Body of pancreas (tissue), 4 donors: ENCODE results near the gene TMA16. TPM values are rescaled to one million over a fixed set of nuclear protein-coding genes. Genes with fewer than 3 reads are reported as not detected.

Experiments
- ATAC-seq: fragments of 150-250 bp; one replicate; pipeline ENCODE4 v1.9.1; 2016
- DNase-seq, 4 donors: peaks; one replicate each; pipeline ENCODE4 v3.0.0-alpha.2; 2019
- H3K27ac ChIP-seq, 4 donors: fragments of 200-600 bp; sonication (generic); 1 replicate in 3 of 4; 2 replicates in 1 of 4; pipeline versions ENCODE4 v1.5.1 to v1.6.1; 2016 to 2019; ENCODE audit warnings: mild to moderate bottlenecking in 1 of 4, mixed read lengths in 1 of 4, moderate library complexity in 1 of 4
- H3K27me3 ChIP-seq, 2 donors: fragments of 200-600 bp; sonication (generic); one replicate each; pipeline ENCODE4 v1.6.0; 2016; ENCODE audit warnings: mild to moderate bottlenecking in 1 of 2
- H3K36me3 ChIP-seq, 2 donors: fragments of 200-600 bp; sonication (generic); replicated peaks in 1 of 2; 2 replicates each; pipeline ENCODE4 v1.5.1; 2016; ENCODE audit warnings: low read depth in 2 of 2; ENCODE audit not compliant: insufficient read depth in 1 of 2
- H3K4me1 ChIP-seq: fragments of 200-600 bp; sonication (generic); one replicate; pipeline ENCODE4 v1.6.0; 2016
- H3K4me3 ChIP-seq, 2 donors: fragments of 200-600 bp; sonication (generic); 1 replicate in 1 of 2; 2 replicates in 1 of 2; pipeline ENCODE4 v1.5.1; 2016 to 2019
- H3K9me3 ChIP-seq, 3 donors: fragments of 200-600 bp; sonication (generic); 1 replicate in 2 of 3; 2 replicates in 1 of 3; pipeline ENCODE4 v1.5.1; 2016
- POLR2A ChIP-seq, 3 donors: fragments of 450-650 bp; IDR thresholded peaks; one replicate each; pipeline ENCODE4 v1.6.1; 2016; ENCODE audit warnings: antibody characterized with exemption in 3 of 3, mild to moderate bottlenecking in 2 of 3
- WGBS, 2 donors: methylation state at CpG; one replicate each; pipeline ENCODE4 v1.1.5; 2017; 5-methylcytosine and 5-hydroxymethylcytosine counted together
- intact Hi-C: fragments of 100-400 bp; cut with DNase I; formaldehyde crosslinking; loops from one replicate; pipeline ENCODE4 v1.15.1; 2023
- total RNA-seq, 2 donors: library from RNA; depleted of rRNA; stranded (reverse); fragments of >200 nt; gene quantifications; one replicate each; pipeline ENCODE4 v1.1.0, GENCODE V29; 2016
- TF ChIP-seq, protein P1 (sequence below), 7 experiments: fragments of 450-650 bp in 4 of 7; fragments of 200-600 bp in 3 of 7; sonication (generic) in 3 of 7; IDR thresholded peaks; one replicate each; pipeline ENCODE4 v1.5.1; 2016 to 2019; ENCODE audit warnings: antibody characterized with exemption in 7 of 7

Gene TMA16
- total RNA-seq, 2 donors from 2014 or later, result 17.5 to 19.2 TPM

DNA sequence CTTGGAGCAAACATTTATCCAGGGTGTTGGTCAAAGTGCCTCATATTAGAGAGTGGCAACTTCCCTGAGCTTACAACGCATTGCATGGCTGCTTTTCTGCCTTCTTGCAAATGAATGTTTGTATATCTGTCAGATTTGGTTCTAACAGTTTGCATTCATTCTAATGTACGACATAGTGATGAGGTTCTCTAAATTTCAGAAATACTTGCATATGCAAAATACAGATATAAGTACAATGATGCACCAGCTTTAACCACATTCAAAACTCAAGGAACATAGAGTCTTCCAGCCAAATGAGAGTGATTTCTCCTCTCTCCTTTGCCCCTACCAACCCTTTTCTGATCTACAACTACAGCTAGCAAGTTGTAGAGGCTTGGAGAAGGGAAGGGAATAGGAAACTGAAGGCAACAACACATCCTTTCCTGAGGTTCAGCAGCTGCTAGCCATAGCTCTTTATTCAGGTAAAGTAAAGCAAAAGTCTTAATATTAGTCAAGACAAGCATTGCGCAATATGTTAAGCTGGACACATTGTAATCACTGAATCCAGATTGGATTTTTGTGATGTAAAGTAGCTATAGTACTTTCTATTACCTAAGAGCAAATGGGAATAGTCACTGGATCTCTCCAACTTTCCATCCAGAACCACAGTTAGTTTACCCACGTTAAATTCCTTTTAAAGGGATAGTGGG is 27.3 kb upstream of the TMA16 start:
- DNase-seq (no peak), ATAC-seq (no peak)
- intact Hi-C loops, result no loop called here
- Histone ChIP-seq H3K4me3 (no peak overlapping the region), H3K27ac (no peak overlapping the region), H3K27me3 (no peaks in the 10 kb centered on the region), H3K4me1 (no peaks in the 10 kb centered on the region), H3K9me3 (no peaks in the 10 kb centered on the region), H3K36me3 (no peaks in the 10 kb centered on the region)
- WGBS, 2 donors, result 73% methylated on average over 4 of the region's 4 CpGs
- TF ChIP-seq, protein P1, sequence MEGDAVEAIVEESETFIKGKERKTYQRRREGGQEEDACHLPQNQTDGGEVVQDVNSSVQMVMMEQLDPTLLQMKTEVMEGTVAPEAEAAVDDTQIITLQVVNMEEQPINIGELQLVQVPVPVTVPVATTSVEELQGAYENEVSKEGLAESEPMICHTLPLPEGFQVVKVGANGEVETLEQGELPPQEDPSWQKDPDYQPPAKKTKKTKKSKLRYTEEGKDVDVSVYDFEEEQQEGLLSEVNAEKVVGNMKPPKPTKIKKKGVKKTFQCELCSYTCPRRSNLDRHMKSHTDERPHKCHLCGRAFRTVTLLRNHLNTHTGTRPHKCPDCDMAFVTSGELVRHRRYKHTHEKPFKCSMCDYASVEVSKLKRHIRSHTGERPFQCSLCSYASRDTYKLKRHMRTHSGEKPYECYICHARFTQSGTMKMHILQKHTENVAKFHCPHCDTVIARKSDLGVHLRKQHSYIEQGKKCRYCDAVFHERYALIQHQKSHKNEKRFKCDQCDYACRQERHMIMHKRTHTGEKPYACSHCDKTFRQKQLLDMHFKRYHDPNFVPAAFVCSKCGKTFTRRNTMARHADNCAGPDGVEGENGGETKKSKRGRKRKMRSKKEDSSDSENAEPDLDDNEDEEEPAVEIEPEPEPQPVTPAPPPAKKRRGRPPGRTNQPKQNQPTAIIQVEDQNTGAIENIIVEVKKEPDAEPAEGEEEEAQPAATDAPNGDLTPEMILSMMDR (IDR thresholded peaks at IDR 0.05), result no peak
- no peak for TF ChIP-seq POLR2A (IDR thresholded peaks at IDR 0.05)

DNA sequence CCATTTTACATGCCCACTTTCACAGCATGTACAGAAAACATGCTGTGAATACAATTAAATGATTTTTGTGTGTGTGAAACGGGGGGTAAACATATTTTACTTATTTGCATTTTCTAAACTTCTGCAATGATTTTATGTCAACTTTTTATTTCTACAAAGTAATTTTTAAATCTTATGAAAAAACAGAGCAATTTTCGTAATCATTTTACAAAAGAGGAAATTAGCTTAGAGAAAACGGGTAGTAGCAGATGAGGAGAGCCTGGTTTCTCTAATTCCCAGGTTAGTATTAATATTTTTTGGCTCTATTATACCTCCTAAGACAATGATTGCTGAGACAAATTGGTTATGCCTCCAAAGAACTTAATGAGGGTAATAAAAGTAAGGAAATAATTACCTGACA is 24.1 kb upstream of the TMA16 start:
- no peak for DNase-seq
- TF ChIP-seq, protein P1 (IDR thresholded peaks at IDR 0.05), result no peak
- TF ChIP-seq POLR2A (IDR thresholded peaks at IDR 0.05), result no peak
- H3K4me3 ChIP-seq, result no peak overlapping the region
- 21 to 24% methylated on average over 3 of the region's 3 CpGs for WGBS, 2 donors
- H3K36me3 ChIP-seq, result no peaks in the 10 kb centered on the region
- intact Hi-C loops, result no loop called here
- no peaks in the 10 kb centered on the region for H3K27me3 ChIP-seq
- ATAC-seq, result no peak
- H3K4me1 ChIP-seq, result no peaks in the 10 kb centered on the region
- no peaks in the 10 kb centered on the region for H3K9me3 ChIP-seq
- no peak overlapping the region for H3K27ac ChIP-seq

DNA sequence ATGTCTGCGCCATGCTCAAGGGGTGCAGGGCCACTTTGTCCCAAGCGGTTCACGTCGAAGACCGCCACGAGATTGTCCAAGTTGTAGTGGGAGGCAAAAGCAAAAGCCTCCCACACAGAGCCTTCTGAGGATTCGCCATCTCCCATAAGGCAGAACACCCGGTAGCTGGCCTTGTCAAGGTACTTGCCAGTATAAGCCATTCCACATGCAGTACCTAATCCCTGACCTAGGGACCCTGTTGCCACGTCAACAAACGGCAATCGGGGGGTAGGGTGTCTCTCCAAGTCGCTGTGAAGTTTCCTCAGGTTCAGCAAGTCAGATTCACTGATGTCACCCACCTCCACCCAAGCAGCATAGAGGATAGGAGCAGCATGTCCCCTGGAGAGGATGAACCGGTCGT is 21.4 kb upstream of the TMA16 start:
- no peaks in the 10 kb centered on the region for H3K36me3 ChIP-seq
- ATAC-seq (no peak), DNase-seq (no peak)
- 76% methylated on average over 14 of the region's 14 CpGs for WGBS, 2 donors
- no peaks in the 10 kb centered on the region for H3K9me3 ChIP-seq
- no peaks in the 10 kb centered on the region for H3K27me3 ChIP-seq
- H3K4me1 ChIP-seq, result peaks cover 4% of the 10 kb centered on the region
- intact Hi-C loops, result no loop called here
- TF ChIP-seq, protein P1 (IDR thresholded peaks at IDR 0.05), result no peak
- TF ChIP-seq POLR2A (IDR thresholded peaks at IDR 0.05), result no peak
- H3K4me3 ChIP-seq, result no peak overlapping the region
- no peak overlapping the region for H3K27ac ChIP-seq

DNA sequence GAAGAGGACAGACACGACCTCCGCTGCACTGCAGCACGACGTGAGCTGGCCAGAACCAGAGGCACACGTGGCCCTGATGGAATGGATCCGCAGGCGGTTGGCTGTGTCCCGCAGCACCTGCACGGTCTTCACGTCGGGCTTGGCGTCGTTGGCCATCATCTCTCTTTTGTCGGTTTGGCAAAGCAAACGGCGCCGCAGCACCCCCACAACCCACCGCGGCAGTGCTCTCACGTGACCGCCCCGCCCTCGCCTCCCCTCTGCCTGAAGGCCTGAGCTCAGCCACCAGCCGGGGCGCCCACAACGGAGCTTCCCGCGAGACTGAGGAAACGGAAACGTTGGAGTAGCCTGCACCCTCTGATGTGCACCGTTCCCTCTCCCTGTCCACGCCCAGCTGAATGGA is 20.9 kb upstream of the TMA16 start, which contains the start of gene TKTL2:
Gene TKTL2 (minus strand): TSS at position 179 of the 400 bp plus-strand sequence. CDS start 20 bp downstream, at position 159.
- Histone ChIP-seq H3K9me3 (no peaks in the 10 kb centered on the region), H3K27ac (no peak within 1 kb of the TSS), H3K4me3 (no peak within 1 kb of the TSS), H3K27me3 (no peaks in the 10 kb centered on the region), H3K4me1 (peaks cover 4% of the 10 kb centered on the region), H3K36me3 (no peaks in the 10 kb centered on the region)
- TF ChIP-seq, protein P1 (IDR thresholded peaks at IDR 0.05), result no peak
- no peak for TF ChIP-seq POLR2A (IDR thresholded peaks at IDR 0.05)
- intact Hi-C loops, result no loop called here
- ATAC-seq, result no peak
- 76 to 85% methylated on average over 25 to 29 of the region's 32 CpGs for WGBS, 2 donors
- DNase-seq, result no peak

DNA sequence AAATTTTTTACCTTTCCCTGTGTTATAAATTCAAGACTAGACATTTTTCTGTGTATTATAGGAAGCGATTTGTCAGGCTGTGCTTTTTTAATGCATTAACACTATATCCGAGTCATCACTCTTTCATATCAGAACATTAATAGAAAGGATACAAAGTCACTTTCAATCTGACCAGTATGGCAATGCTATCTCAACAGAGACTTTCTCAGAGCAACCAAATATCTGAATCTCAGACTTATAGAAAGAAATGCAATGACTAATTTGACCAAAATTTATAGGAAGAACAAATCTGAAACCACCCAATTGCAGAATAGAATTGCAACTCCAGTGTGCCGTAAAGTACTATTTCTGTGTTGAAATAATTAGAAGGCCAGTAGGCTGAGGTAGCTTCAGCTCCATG is 20.5 kb upstream of the TMA16 start:
- Histone ChIP-seq H3K9me3 (no peaks in the 10 kb centered on the region), H3K27me3 (no peaks in the 10 kb centered on the region), H3K36me3 (no peaks in the 10 kb centered on the region), H3K27ac (no peak overlapping the region), H3K4me3 (no peak overlapping the region), H3K4me1 (peaks cover 4% of the 10 kb centered on the region)
- intact Hi-C loops, result no loop called here
- TF ChIP-seq, protein P1 (IDR thresholded peaks at IDR 0.05), result no peak
- no peak for TF ChIP-seq POLR2A (IDR thresholded peaks at IDR 0.05)
- 73 to 89% methylated on average over 3 of the region's 3 CpGs for WGBS, 2 donors
- ATAC-seq, result no peak
- DNase-seq, result no peak
